Peyer's patch (tissue), 4 donors: Measurements from ENCODE around the gene TWNK. TPM values are rescaled to one million over a fixed set of nuclear protein-coding genes. Genes with fewer than 3 reads are reported as not detected.

ENCODE experiments used
- DNase-seq, 3 donors: peaks; one replicate each; pipeline ENCODE4 v3.0.0-alpha.2; 2017 to 2019
- H3K27ac ChIP-seq, 4 donors: fragments of 200-600 bp; sonication (generic); one replicate each; pipeline ENCODE4 v1.5.1; 2016 to 2019
- H3K27me3 ChIP-seq, 2 donors: fragments of 200-600 bp; sonication (generic); one replicate each; pipeline ENCODE4 v1.5.1; 2019
- H3K36me3 ChIP-seq, 3 donors: fragments of 200-600 bp; sonication (generic); one replicate each; pipeline ENCODE4 v1.5.1; 2016 to 2019
- H3K4me1 ChIP-seq, 4 donors: fragments of 200-600 bp; sonication (generic); one replicate each; pipeline ENCODE4 v1.5.1; 2016 to 2019
- H3K4me3 ChIP-seq, 4 donors: fragments of 200-600 bp; sonication (generic); 1 replicate in 3 of 4; 2 replicates in 1 of 4; pipeline ENCODE4 v1.5.1; 2016 to 2019; ENCODE audit warnings: mild to moderate bottlenecking in 1 of 4
- H3K9me3 ChIP-seq, 4 donors: fragments of 200-600 bp; sonication (generic); one replicate each; pipeline ENCODE4 v1.5.1; 2016 to 2019; ENCODE audit warnings: mild to moderate bottlenecking in 1 of 4
- POLR2A ChIP-seq, 2 donors: fragments of 450-650 bp; IDR thresholded peaks; one replicate each; pipeline ENCODE4 v1.5.1; 2017; ENCODE audit warnings: antibody characterized with exemption in 2 of 2, mild to moderate bottlenecking in 2 of 2, moderate library complexity in 2 of 2
- total RNA-seq, 4 donors: library from RNA; depleted of rRNA; stranded (reverse); fragments of >200 nt; gene quantifications; one replicate each; pipeline ENCODE4 v1.1.0, GENCODE V29; 2016
- TF ChIP-seq, protein P1 (sequence below), 6 experiments: fragments of 450-650 bp in 4 of 6; fragments of 200-600 bp in 2 of 6; sonication (generic) in 1 of 6; IDR thresholded peaks; one replicate each; pipeline ENCODE4 v1.5.1; 2017 to 2019; ENCODE audit warnings: antibody characterized with exemption in 6 of 6, mild to moderate bottlenecking in 3 of 6, moderate library complexity in 1 of 6

The TWNK gene
- total RNA-seq, 4 donors from 2014 or later = 3.8 to 18.2 (median 4.4) TPM

DNA sequence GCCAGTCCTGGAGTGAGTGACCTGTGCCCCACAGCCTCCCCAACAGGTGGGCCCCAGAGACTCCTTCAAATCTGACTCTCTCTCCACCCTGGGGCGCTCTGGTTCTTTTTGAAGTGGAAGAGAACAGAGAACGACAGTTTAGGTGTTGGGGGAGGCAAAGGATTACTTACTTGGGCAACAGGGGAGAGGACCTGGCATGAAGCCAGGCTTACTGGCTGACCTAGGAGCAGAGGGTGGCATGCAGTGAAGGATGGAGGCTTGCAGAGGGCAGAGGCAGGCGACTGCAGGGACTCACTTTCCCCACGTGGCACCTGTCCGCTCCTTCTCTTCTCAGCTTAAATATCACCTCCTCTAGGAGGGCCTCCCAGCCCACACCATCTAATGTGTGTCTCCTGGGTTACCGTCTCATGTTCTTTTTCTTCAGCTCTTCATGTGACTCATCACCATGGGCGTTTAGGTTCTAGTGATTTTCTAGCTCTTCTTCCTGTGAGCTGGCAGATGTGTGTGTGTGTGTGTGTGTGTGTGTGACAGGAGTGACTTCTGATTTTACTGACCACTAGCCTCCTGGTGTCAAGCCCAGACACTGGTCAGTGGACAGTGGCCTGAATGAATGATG lies 27.7 kb downstream of the TWNK start:
- no peaks in the 10 kb centered on the region for H3K27me3 ChIP-seq
- no peak overlapping the region for H3K27ac ChIP-seq
- no peaks in the 10 kb centered on the region for H3K36me3 ChIP-seq
- TF ChIP-seq POLR2A (IDR thresholded peaks at IDR 0.05) = no peak
- TF ChIP-seq, protein P1, sequence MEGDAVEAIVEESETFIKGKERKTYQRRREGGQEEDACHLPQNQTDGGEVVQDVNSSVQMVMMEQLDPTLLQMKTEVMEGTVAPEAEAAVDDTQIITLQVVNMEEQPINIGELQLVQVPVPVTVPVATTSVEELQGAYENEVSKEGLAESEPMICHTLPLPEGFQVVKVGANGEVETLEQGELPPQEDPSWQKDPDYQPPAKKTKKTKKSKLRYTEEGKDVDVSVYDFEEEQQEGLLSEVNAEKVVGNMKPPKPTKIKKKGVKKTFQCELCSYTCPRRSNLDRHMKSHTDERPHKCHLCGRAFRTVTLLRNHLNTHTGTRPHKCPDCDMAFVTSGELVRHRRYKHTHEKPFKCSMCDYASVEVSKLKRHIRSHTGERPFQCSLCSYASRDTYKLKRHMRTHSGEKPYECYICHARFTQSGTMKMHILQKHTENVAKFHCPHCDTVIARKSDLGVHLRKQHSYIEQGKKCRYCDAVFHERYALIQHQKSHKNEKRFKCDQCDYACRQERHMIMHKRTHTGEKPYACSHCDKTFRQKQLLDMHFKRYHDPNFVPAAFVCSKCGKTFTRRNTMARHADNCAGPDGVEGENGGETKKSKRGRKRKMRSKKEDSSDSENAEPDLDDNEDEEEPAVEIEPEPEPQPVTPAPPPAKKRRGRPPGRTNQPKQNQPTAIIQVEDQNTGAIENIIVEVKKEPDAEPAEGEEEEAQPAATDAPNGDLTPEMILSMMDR (IDR thresholded peaks at IDR 0.05) = no peak
- H3K9me3 ChIP-seq = no peaks in the 10 kb centered on the region
- no peak for DNase-seq
- no peak overlapping the region for H3K4me3 ChIP-seq
- peaks cover 0 to 25% (median 10%) of the 10 kb centered on the region in 4 donors for H3K4me1 ChIP-seq

DNA sequence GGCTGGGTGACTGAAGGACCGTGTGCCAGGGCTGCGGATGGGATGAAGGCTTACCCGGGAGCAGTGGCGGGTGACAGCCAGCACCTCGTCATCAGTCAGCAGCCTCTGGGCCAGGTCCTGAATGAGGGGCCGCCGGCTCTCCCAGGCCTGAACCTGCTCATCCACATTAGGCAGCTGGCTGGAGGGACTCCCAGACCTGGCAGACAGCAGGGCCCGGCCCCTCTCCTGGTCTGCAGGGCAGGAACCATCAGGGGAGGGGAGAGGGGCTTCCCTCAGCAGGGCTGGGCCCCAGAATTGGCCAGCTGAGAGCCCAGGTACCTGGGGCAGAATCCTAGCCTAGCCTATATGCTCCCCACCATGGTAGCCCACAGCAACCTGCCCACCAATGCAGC lies 28.2 kb downstream of the TWNK start:
- peaks cover 0 to 25% (median 10%) of the 10 kb centered on the region in 4 donors for H3K4me1 ChIP-seq
- no peak overlapping the region for H3K27ac ChIP-seq
- DNase-seq = no peak
- no peaks in the 10 kb centered on the region for H3K9me3 ChIP-seq
- no peaks in the 10 kb centered on the region for H3K27me3 ChIP-seq
- no peak overlapping the region for H3K4me3 ChIP-seq
- TF ChIP-seq, protein P1 (IDR thresholded peaks at IDR 0.05) = no peak
- TF ChIP-seq POLR2A (IDR thresholded peaks at IDR 0.05) = no peak
- H3K36me3 ChIP-seq = no peaks in the 10 kb centered on the region

DNA sequence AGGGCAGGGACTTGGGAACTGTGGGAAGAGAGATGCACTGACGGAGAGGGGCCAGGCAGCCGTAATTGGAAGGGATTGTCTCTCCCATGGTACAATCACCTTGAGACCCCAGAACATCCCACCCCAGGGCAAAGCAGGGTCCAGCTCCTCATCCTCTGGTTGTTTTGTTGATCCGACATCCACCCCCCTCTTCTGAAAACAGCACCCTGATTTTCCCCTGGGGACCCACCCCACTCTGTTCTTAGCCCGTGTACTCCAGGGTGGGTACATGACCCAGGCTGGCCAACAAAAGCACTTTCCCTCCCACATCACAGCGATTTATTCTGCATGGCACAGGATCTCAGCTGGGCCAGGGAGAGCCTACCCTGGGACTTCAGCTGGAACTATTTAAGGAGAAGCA lies 29.5 kb downstream of the TWNK start:
- H3K27ac ChIP-seq = no peak overlapping the region
- no peak for TF ChIP-seq POLR2A (IDR thresholded peaks at IDR 0.05)
- TF ChIP-seq, protein P1 (IDR thresholded peaks at IDR 0.05) = no peak
- DNase-seq = no peak
- no peaks in the 10 kb centered on the region for H3K9me3 ChIP-seq
- H3K4me1 ChIP-seq = peaks cover 0 to 25% (median 10%) of the 10 kb centered on the region in 4 donors
- no peaks in the 10 kb centered on the region for H3K36me3 ChIP-seq
- no peaks in the 10 kb centered on the region for H3K27me3 ChIP-seq
- H3K4me3 ChIP-seq = no peak overlapping the region

DNA sequence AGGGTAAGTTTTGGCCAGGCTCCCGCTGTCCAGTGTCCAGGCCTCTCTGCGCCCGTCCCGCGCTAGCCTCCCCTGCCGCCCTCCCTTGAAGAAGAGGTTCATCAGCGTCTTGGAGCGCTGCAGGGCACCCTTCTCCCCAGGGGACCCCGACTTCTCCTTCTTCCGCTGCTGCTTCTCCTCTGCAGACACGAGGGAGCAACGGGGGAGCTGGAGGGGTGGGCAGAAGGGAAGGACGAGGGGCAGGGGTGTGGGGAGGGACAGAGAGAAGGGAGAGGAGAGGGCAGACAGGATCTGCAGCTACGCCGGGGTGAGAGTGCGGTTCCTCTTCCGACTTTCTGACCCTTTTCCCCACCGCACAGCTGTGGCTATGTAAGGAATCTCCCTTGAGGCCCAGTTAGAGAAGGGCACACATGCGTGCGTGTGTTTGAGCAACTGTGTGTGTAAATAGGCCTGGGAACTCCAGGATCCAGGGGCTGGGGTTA lies 30.8 kb downstream of the TWNK start:
- Histone ChIP-seq H3K27ac (no peak overlapping the region), H3K4me3 (no peak overlapping the region), H3K36me3 (no peaks in the 10 kb centered on the region), H3K9me3 (no peaks in the 10 kb centered on the region), H3K4me1 (peaks cover 0 to 14% (median 7%) of the 10 kb centered on the region in 4 donors), H3K27me3 (no peaks in the 10 kb centered on the region)
- TF ChIP-seq, protein P1 (IDR thresholded peaks at IDR 0.05) = no peak
- TF ChIP-seq POLR2A (IDR thresholded peaks at IDR 0.05) = no peak
- DNase-seq = no peak

DNA sequence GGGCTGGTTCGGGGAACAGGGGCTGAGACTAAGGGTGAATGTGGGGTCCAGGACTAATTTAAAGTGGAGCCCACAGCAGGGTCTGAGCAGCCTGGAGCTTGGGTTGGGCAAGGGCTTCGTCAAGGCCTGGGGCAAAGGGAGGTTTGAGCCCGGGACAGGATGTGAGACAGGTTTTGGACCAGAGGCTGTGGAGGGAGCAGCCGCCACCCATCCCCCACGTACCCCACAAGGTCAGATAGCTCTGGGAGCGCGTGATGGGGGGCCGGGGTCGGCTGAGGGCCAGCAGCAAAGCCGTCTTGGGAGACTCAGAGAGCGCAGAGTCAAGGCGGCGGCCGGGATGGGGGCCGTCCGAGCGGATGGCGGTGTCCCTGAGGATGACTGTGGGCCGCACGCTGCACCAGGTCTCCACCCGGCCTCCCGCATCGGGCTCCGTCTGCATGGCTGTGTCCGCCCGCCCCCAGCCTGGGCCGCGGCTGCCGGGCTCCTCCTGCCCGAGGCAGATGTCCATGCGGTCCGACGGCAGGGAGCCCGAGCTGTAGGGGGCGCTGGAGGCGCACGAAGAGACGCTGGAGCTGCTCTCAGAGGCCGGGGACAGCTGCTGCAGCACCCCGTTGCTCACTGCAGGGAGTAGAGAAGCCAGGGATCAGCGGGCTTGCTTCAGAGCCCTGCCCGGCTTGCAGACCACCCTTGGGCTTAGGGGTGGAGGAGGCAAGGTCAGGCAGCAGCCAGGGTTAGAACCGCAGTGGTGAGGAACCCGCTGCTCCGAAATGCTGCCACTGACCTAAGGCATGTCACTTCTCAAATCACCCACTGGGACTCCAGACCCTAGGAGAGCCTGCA lies 31.5 kb downstream of the TWNK start:
- Histone ChIP-seq H3K27me3 (no peaks in the 10 kb centered on the region), H3K4me1 (peaks cover 0 to 9% (median 7%) of the 10 kb centered on the region in 4 donors), H3K4me3 (no peak overlapping the region), H3K27ac (no peak overlapping the region), H3K36me3 (no peaks in the 10 kb centered on the region), H3K9me3 (no peaks in the 10 kb centered on the region)
- DNase-seq = peak; percentile 45 to 93 (median 93)
- TF ChIP-seq POLR2A (IDR thresholded peaks at IDR 0.05) = no peak
- TF ChIP-seq, protein P1 (IDR thresholded peaks at IDR 0.05) = peak in 4 of 6 experiments; percentile 72 to 92 (median 86)
